Smooth muscle cell (in vitro differentiated cells): ENCODE results near the gene FAM118B. TPM values are rescaled to one million over a fixed set of nuclear protein-coding genes. Genes with fewer than 3 reads are reported as not detected.

Experiments
- DNase-seq: peaks from one replicate; lab custom pipeline; 2025; ENCODE audit not compliant: unreplicated experiment; lab: John Stamatoyannopoulos, UW
- H2AFZ ChIP-seq: fragments of 200-600 bp; sonication (generic); 2 replicates; pipeline ENCODE4 v1.6.0; 2016; ENCODE audit warnings: antibody characterized with exemption, low read depth, mild to moderate bottlenecking
- H3F3A ChIP-seq: fragments of 200-600 bp; sonication (generic); 2 replicates; pipeline ENCODE4 v1.6.0; 2017; ENCODE audit warnings: antibody characterized with exemption, low read depth
- H3K27ac ChIP-seq: fragments of 200-600 bp; sonication (generic); 2 replicates; pipeline ENCODE4 v1.5.1; 2016; ENCODE audit warnings: low read depth, mild to moderate bottlenecking
- H3K27me3 ChIP-seq: fragments of 200-600 bp; sonication (generic); 2 replicates; pipeline ENCODE4 v1.6.1; 2016; ENCODE audit warnings: low read depth, mild to moderate bottlenecking
- H3K36me3 ChIP-seq: fragments of 200-600 bp; sonication (generic); 2 replicates; pipeline ENCODE4 v1.5.1; 2016; ENCODE audit warnings: low read depth
- H3K4me1 ChIP-seq: fragments of 200-600 bp; sonication (generic); 2 replicates; pipeline ENCODE4 v1.5.1; 2016; ENCODE audit warnings: low read depth
- H3K4me2 ChIP-seq: fragments of 200-600 bp; sonication (generic); 2 replicates; pipeline ENCODE4 v1.6.0; 2016; ENCODE audit warnings: mild to moderate bottlenecking
- H3K4me3 ChIP-seq: fragments of 200-600 bp; sonication (generic); 2 replicates; pipeline ENCODE4 v1.5.1; 2016; ENCODE audit warnings: mild to moderate bottlenecking
- H3K79me2 ChIP-seq: fragments of 200-600 bp; sonication (generic); 2 replicates; pipeline ENCODE4 v1.6.0; 2016; ENCODE audit warnings: low read depth, mild to moderate bottlenecking
- H3K9ac ChIP-seq: fragments of 200-600 bp; sonication (generic); 2 replicates; pipeline ENCODE4 v1.6.0; 2016; ENCODE audit warnings: low read depth
- H3K9me3 ChIP-seq: fragments of 200-600 bp; sonication (generic); replicated peaks from 2 replicates; pipeline ENCODE4 v1.5.1; 2016; ENCODE audit warnings: low read depth
- H4K20me1 ChIP-seq: fragments of 200-600 bp; sonication (generic); 2 replicates; pipeline ENCODE4 v1.6.0; 2016; ENCODE audit warnings: low read depth
- CTCF ChIP-seq: fragments of 200-600 bp; sonication (generic); IDR thresholded peaks from 2 replicates; pipeline ENCODE4 v1.5.1; 2017; ENCODE audit warnings: borderline replicate concordance, mild to moderate bottlenecking, antibody characterized with exemption; ENCODE audit not compliant: insufficient read depth, poor library complexity, severe bottlenecking
- WGBS: methylation state at CpG from one replicate; pipeline ENCODE4 v1.1.7; 2016; ENCODE audit warnings: low lambda C conversion rate; 5-methylcytosine and 5-hydroxymethylcytosine counted together
- polyA plus RNA-seq: library from polyadenylated mRNA; unstranded; fragments of >200 nt; fragmentation: Nextera tagmentation; extraction: Ambion mirVana; gene quantifications from 2 replicates; pipeline ENCODE4 v1.2.1, GENCODE V29; 2016
- total RNA-seq: library from RNA; depleted of rRNA; stranded (reverse); fragments of >200 nt; gene quantifications from 2 replicates; pipeline ENCODE4 v1.2.3, GENCODE V29; 2014

The FAM118B gene
- total and polyA plus RNA-seq, 2 experiments from 2014 or later = 14.3 to 26.1 TPM

GRCh38 chr11:126216526-126217305 is 5.1 kb downstream of the FAM118B start:
- Histone ChIP-seq H3K27me3 (no peaks in the 10 kb centered on the region), H3K4me2 (no peak overlapping the region), H3F3A (no peaks in the 10 kb centered on the region), H3K9me3 (no peaks in the 10 kb centered on the region), H2AFZ (no peak overlapping the region), H3K9ac (no peak overlapping the region), H3K4me1 (peaks cover 9% of the 10 kb centered on the region), H4K20me1 (peaks cover 87% of the 10 kb centered on the region), H3K79me2 (peaks cover 96% of the 10 kb centered on the region), H3K4me3 (no peak overlapping the region), H3K27ac (no peak overlapping the region), H3K36me3 (no peaks in the 10 kb centered on the region)
- WGBS = 93% methylated on average over 6 of the region's 6 CpGs
- no peak for DNase-seq
- no peak for TF ChIP-seq CTCF

GRCh38 chr11:126217491-126217890 is 5.9 kb downstream of the FAM118B start:
- Histone ChIP-seq H3F3A (no peaks in the 10 kb centered on the region), H3K27ac (no peak overlapping the region), H3K9ac (no peak overlapping the region), H3K4me1 (peaks cover 7% of the 10 kb centered on the region), H3K36me3 (no peaks in the 10 kb centered on the region), H3K79me2 (peaks cover 97% of the 10 kb centered on the region), H3K9me3 (no peaks in the 10 kb centered on the region), H4K20me1 (peaks cover 93% of the 10 kb centered on the region), H3K4me2 (no peak overlapping the region), H3K4me3 (no peak overlapping the region), H3K27me3 (no peaks in the 10 kb centered on the region), H2AFZ (no peak overlapping the region)
- no peak for DNase-seq
- WGBS = 93% methylated on average over 1 of the region's 1 CpG
- no peak for TF ChIP-seq CTCF

DNA sequence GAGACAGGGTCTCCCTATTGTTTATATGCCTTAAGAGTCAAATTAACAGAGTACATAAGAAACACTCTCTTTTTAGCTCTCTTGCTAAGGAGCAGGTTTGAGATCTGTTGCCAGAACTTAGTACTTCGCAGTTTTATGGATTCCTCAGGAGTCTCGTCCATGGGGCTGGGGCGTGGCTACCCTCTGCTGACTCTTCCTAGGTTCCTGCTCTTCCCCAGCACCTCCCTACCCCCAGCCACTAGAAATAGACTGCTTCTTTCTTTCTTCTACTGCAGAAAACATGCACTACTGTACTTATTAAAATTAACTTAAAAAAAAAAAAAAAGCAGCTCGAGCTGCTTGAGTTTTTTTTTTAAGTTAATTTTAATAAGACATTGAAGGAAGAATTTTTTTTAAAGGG is 8.0 kb downstream of the FAM118B start:
- Histone ChIP-seq H3K27me3 (no peaks in the 10 kb centered on the region), H3K79me2 (peaks cover 97% of the 10 kb centered on the region), H3K27ac (no peak overlapping the region), H2AFZ (no peak overlapping the region), H3K9me3 (no peaks in the 10 kb centered on the region), H3K9ac (no peak overlapping the region), H4K20me1 (peaks cover 98% of the 10 kb centered on the region), H3F3A (no peaks in the 10 kb centered on the region), H3K36me3 (no peaks in the 10 kb centered on the region), H3K4me3 (no peak overlapping the region), H3K4me1 (no peaks in the 10 kb centered on the region), H3K4me2 (no peak overlapping the region)
- DNase-seq = no peak
- WGBS = 79% methylated on average over 4 of the region's 4 CpGs
- no peak for TF ChIP-seq CTCF
